ENCODE measurements around the gene SLC27A5.

SLC27A5 gene

DNA sequence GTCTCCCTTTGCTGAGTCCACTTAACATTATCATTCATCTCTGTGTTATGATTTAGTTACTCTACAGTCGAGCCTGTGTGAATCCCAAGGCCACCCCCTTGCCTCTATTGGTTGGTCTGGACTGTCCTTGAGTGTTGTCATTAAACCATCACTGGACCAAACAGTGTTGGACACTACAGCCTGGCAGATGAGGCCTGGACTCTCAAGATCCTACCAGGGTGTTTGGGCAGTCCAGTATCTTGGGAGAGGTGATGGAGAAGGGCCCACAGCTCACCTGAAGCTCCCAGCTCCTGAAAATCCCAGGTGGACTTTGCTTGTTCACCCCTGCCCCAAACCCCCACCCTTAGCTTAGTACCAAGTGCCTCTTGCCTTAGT, 39.3 kb upstream of the SLC27A5 start:
- H3K36me3 ChIP-seq = peaks cover 75% of the 10 kb centered on the region
- H3K27me3 ChIP-seq (ENCODE audit: insufficient read depth, low read depth, severe bottlenecking) = no peaks in the 10 kb centered on the region
- H3K4me3 ChIP-seq (ENCODE audit: low read depth, low read length) = no peak overlapping the region
- no peak overlapping the region for H3K27ac ChIP-seq
- no peak for DNase-seq
- no peaks in the 10 kb centered on the region for H3K9me3 ChIP-seq (ENCODE audit: severe bottlenecking)
- TF ChIP-seq CTCF (IDR thresholded peaks at IDR 0.05; ENCODE audit: low read depth, low read length) = no peak

DNA sequence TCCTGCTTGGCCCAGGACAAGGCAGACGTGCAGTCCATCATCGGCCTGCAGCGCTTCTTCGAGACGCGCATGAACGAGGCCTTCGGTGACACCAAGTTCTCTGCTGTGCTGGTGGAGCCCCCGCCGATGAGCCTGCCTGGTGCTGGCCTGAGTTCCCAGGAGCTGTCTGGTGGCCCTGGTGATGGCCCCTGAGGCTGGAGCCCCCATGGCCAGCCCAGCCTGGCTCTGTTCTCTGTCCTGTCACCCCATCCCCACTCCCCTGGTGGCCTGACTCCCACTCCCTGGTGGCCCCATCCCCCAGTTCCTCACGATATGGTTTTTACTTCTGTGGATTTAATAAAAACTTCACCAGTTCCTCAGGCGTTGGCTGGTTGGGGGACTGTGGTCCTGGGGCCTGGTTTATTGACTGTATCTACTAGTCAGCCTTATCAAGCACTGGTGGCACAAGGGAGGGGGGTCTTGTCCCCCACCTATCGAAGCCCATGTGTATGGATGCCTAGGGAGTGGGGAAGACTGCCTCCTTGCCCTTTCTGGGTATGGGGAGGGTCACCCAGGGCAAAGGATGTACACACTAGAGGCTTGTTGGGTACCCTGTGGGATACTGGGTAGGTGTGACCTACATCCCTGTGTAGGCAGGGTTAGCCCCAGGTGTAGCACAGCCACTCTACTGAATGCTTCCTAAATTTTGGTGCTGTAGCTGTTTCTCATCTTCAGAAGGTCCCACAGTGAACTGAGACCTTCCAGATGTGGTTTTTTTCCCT, 38.8 kb upstream of the SLC27A5 start:
- no peaks in the 10 kb centered on the region for H3K27me3 ChIP-seq (ENCODE audit: insufficient read depth, low read depth, severe bottlenecking)
- H3K4me3 ChIP-seq (ENCODE audit: low read depth, low read length) = no peak overlapping the region
- no peak for TF ChIP-seq CTCF (IDR thresholded peaks at IDR 0.05; ENCODE audit: low read depth, low read length)
- H3K27ac ChIP-seq = no peak overlapping the region
- H3K36me3 ChIP-seq = peaks cover 76% of the 10 kb centered on the region
- H3K9me3 ChIP-seq (ENCODE audit: severe bottlenecking) = no peaks in the 10 kb centered on the region
- DNase-seq = no peak

DNA sequence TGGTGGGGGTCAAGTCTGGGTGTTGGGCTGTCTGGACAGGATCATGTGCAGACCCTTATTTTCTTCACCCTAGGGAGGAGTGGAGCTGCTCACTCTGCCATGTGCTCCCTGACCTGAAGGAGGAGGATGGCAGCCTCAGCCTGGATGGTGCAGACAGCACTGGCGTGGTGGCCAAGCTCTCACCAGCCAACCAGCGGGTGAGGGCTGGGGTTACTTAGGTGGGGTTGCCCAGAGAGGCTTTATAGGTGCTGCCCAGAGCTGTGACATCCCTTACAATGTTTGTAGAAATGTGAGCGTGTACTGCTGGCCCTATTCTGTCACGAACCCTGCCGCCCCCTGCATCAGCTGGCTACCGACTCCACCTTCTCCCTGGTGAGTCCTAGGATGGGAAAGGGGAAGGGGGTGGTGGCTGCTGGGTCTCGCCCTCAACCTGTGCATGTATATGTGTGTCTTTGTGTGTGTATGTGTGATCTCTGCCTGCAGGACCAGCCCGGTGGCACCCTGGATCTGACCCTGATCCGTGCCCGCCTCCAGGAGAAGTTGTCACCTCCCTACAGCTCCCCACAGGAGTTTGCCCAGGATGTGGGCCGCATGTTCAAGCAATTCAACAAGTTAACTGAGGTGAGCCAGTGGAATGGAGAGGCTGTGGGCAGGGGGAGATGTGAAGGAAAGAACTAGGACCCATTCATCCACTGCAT, 38.0 kb upstream of the SLC27A5 start:
- H3K27me3 ChIP-seq (ENCODE audit: insufficient read depth, low read depth, severe bottlenecking) = no peaks in the 10 kb centered on the region
- no peaks in the 10 kb centered on the region for H3K9me3 ChIP-seq (ENCODE audit: severe bottlenecking)
- no peak overlapping the region for H3K4me3 ChIP-seq (ENCODE audit: low read depth, low read length)
- H3K36me3 ChIP-seq = peaks cover 80% of the 10 kb centered on the region
- H3K27ac ChIP-seq = no peak overlapping the region
- no peak for DNase-seq
- TF ChIP-seq CTCF (IDR thresholded peaks at IDR 0.05; ENCODE audit: low read depth, low read length) = no peak

GRCh38 chr19:58548859-58549663, 37.3 kb upstream of the SLC27A5 start:
- Histone ChIP-seq H3K27me3 (ENCODE audit: insufficient read depth, low read depth, severe bottlenecking) (no peaks in the 10 kb centered on the region), H3K27ac (no peak overlapping the region), H3K4me3 (ENCODE audit: low read depth, low read length) (no peak overlapping the region), H3K36me3 (peaks cover 80% of the 10 kb centered on the region), H3K9me3 (ENCODE audit: severe bottlenecking) (no peaks in the 10 kb centered on the region)
- no peak for TF ChIP-seq CTCF (IDR thresholded peaks at IDR 0.05; ENCODE audit: low read depth, low read length)
- DNase-seq = no peak

GRCh38 chr19:58547323-58548312, 35.8 kb upstream of the SLC27A5 start:
- no peak overlapping the region for H3K4me3 ChIP-seq (ENCODE audit: low read depth, low read length)
- no peak for DNase-seq
- TF ChIP-seq CTCF (IDR thresholded peaks at IDR 0.05; ENCODE audit: low read depth, low read length) = no peak
- H3K27me3 ChIP-seq (ENCODE audit: insufficient read depth, low read depth, severe bottlenecking) = no peaks in the 10 kb centered on the region
- no peak overlapping the region for H3K27ac ChIP-seq
- peaks cover 77% of the 10 kb centered on the region for H3K36me3 ChIP-seq
- H3K9me3 ChIP-seq (ENCODE audit: severe bottlenecking) = no peaks in the 10 kb centered on the region
